ENCODE data around the gene SORBS1.
A peak's percentile ranks its signal among the peaks of the same experiment; 100 is the strongest.

SORBS1 gene

GRCh38 chr10:95502377-95502776 lies 58.8 kb downstream of the SORBS1 start:
- no CpG with 5 or more reads among the region's 1 CpG for WGBS (ENCODE audit: extremely low coverage, insufficient coverage, low lambda C conversion rate)
- Histone ChIP-seq H4K8ac (ENCODE audit: low read depth, low read length) (no peak overlapping the region), H3K4me3 (ENCODE audit: low read length) (no peak overlapping the region), H2BK120ac (ENCODE audit: low read depth, low read length) (no peak overlapping the region), H3K36me3 (ENCODE audit: control insufficient read depth, insufficient read depth, low read length) (no peaks in the 10 kb centered on the region), H3K79me1 (ENCODE audit: low read length) (peaks cover 5% of the 10 kb centered on the region), H3K79me2 (ENCODE audit: control insufficient read depth, insufficient read depth, low read length) (no peaks in the 10 kb centered on the region), H2BK15ac (replicated peaks; ENCODE audit: low read depth) (no peak overlapping the region), H3K27me3 (ENCODE audit: insufficient read depth, low read length, poor library complexity) (no peaks in the 10 kb centered on the region), H3K4me1 (ENCODE audit: control insufficient read depth, low read depth, low read length) (peaks cover 3% of the 10 kb centered on the region), H3K18ac (ENCODE audit: low read length) (no peak overlapping the region), H4K5ac (ENCODE audit: low read length) (no peak overlapping the region), H2AK5ac (ENCODE audit: low read length) (no peak overlapping the region), H3K27ac (ENCODE audit: low read depth, low read length) (no peak overlapping the region), H3K4ac (ENCODE audit: low read depth, low read length) (no peak overlapping the region), H3K56ac (ENCODE audit: low read length) (no peak overlapping the region), H2BK5ac (ENCODE audit: low read length) (no peak overlapping the region), H3K9ac (ENCODE audit: low read length) (no peak overlapping the region), H3K4me2 (ENCODE audit: low read length) (no peak overlapping the region), H3K23ac (ENCODE audit: low read length) (no peak overlapping the region)
- DNase-seq = no peak

- no CpG with 5 or more reads among the region's 10 CpGs for WGBS (ENCODE audit: extremely low coverage, insufficient coverage, low lambda C conversion rate)
- Histone ChIP-seq H3K23ac (ENCODE audit: low read length) (no peak overlapping the region), H3K79me2 (ENCODE audit: control insufficient read depth, insufficient read depth, low read length) (no peaks in the 10 kb centered on the region), H2BK5ac (ENCODE audit: low read length) (no peak overlapping the region), H3K4me1 (ENCODE audit: control insufficient read depth, low read depth, low read length) (peaks cover 6% of the 10 kb centered on the region), H3K4me2 (ENCODE audit: low read length) (no peak overlapping the region), H3K56ac (ENCODE audit: low read length) (peak overlapping the region; percentile 56), H3K18ac (ENCODE audit: low read length) (no peak overlapping the region), H3K27me3 (ENCODE audit: insufficient read depth, low read length, poor library complexity) (no peaks in the 10 kb centered on the region), H3K36me3 (ENCODE audit: control insufficient read depth, insufficient read depth, low read length) (no peaks in the 10 kb centered on the region), H4K5ac (ENCODE audit: low read length) (no peak overlapping the region), H3K79me1 (ENCODE audit: low read length) (peaks cover 3% of the 10 kb centered on the region), H3K4me3 (ENCODE audit: low read length) (no peak overlapping the region), H3K27ac (ENCODE audit: low read depth, low read length) (no peak overlapping the region), H3K9ac (ENCODE audit: low read length) (no peak overlapping the region), H2BK15ac (replicated peaks; ENCODE audit: low read depth) (no peak overlapping the region), H2AK5ac (ENCODE audit: low read length) (no peak overlapping the region), H3K4ac (ENCODE audit: low read depth, low read length) (no peak overlapping the region), H4K8ac (ENCODE audit: low read depth, low read length) (no peak overlapping the region), H2BK120ac (ENCODE audit: low read depth, low read length) (no peak overlapping the region)
- DNase-seq = no peak
Observed at GRCh38 chr10:95501203-95502094, 59.7 kb downstream of the SORBS1 start.

GRCh38 chr10:95500649-95501048 lies 60.5 kb downstream of the SORBS1 start:
- H3K79me1 ChIP-seq (ENCODE audit: low read length) = peaks cover 3% of the 10 kb centered on the region
- H3K56ac ChIP-seq (ENCODE audit: low read length) = no peak overlapping the region
- H3K27ac ChIP-seq (ENCODE audit: low read depth, low read length) = no peak overlapping the region

GRCh38 chr10:95500097-95500496 lies 61.1 kb downstream of the SORBS1 start:
- Histone ChIP-seq H4K8ac (ENCODE audit: low read depth, low read length) (no peak overlapping the region), H3K36me3 (ENCODE audit: control insufficient read depth, insufficient read depth, low read length) (no peaks in the 10 kb centered on the region), H3K79me1 (ENCODE audit: low read length) (peaks cover 3% of the 10 kb centered on the region), H2BK15ac (replicated peaks; ENCODE audit: low read depth) (no peak overlapping the region), H3K18ac (ENCODE audit: low read length) (no peak overlapping the region), H2BK5ac (ENCODE audit: low read length) (no peak overlapping the region), H4K5ac (ENCODE audit: low read length) (no peak overlapping the region), H2BK120ac (ENCODE audit: low read depth, low read length) (no peak overlapping the region), H3K4me3 (ENCODE audit: low read length) (no peak overlapping the region), H3K4me2 (ENCODE audit: low read length) (no peak overlapping the region), H2AK5ac (ENCODE audit: low read length) (no peak overlapping the region), H3K56ac (ENCODE audit: low read length) (no peak overlapping the region), H3K9ac (ENCODE audit: low read length) (no peak overlapping the region), H3K79me2 (ENCODE audit: control insufficient read depth, insufficient read depth, low read length) (no peaks in the 10 kb centered on the region), H3K4ac (ENCODE audit: low read depth, low read length) (no peak overlapping the region), H3K23ac (ENCODE audit: low read length) (no peak overlapping the region), H3K27ac (ENCODE audit: low read depth, low read length) (no peak overlapping the region), H3K4me1 (ENCODE audit: control insufficient read depth, low read depth, low read length) (peaks cover 6% of the 10 kb centered on the region), H3K27me3 (ENCODE audit: insufficient read depth, low read length, poor library complexity) (no peaks in the 10 kb centered on the region)
- no peak for DNase-seq
- no CpG with 5 or more reads among the region's 4 CpGs for WGBS (ENCODE audit: extremely low coverage, insufficient coverage, low lambda C conversion rate)

More at GRCh38 chr10:95500649-95501048, 60.5 kb downstream of the SORBS1 start:
- no peak overlapping the region for H3K4me3 ChIP-seq (ENCODE audit: low read length)
- no peak overlapping the region for H2AK5ac ChIP-seq (ENCODE audit: low read length)
- H3K4me2 ChIP-seq (ENCODE audit: low read length) = no peak overlapping the region
- no CpG with 5 or more reads among the region's 7 CpGs for WGBS (ENCODE audit: extremely low coverage, insufficient coverage, low lambda C conversion rate)
- H3K18ac ChIP-seq (ENCODE audit: low read length) = no peak overlapping the region
- no peak overlapping the region for H2BK15ac ChIP-seq (replicated peaks; ENCODE audit: low read depth)
- no peak overlapping the region for H3K23ac ChIP-seq (ENCODE audit: low read length)
- no peaks in the 10 kb centered on the region for H3K27me3 ChIP-seq (ENCODE audit: insufficient read depth, low read length, poor library complexity)
- H3K79me2 ChIP-seq (ENCODE audit: control insufficient read depth, insufficient read depth, low read length) = no peaks in the 10 kb centered on the region
- H3K9ac ChIP-seq (ENCODE audit: low read length) = no peak overlapping the region
- no peak overlapping the region for H3K4ac ChIP-seq (ENCODE audit: low read depth, low read length)
- no peak overlapping the region for H4K8ac ChIP-seq (ENCODE audit: low read depth, low read length)
- no peaks in the 10 kb centered on the region for H3K36me3 ChIP-seq (ENCODE audit: control insufficient read depth, insufficient read depth, low read length)
- H2BK5ac ChIP-seq (ENCODE audit: low read length) = no peak overlapping the region
- no peak for DNase-seq
- H2BK120ac ChIP-seq (ENCODE audit: low read depth, low read length) = no peak overlapping the region
- H3K4me1 ChIP-seq (ENCODE audit: control insufficient read depth, low read depth, low read length) = peaks cover 6% of the 10 kb centered on the region
- no peak overlapping the region for H4K5ac ChIP-seq (ENCODE audit: low read length)

GRCh38 chr10:95499482-95499989 lies 61.6 kb downstream of the SORBS1 start:
- Histone ChIP-seq H2AK5ac (ENCODE audit: low read length) (no peak overlapping the region), H3K4me2 (ENCODE audit: low read length) (no peak overlapping the region), H3K79me1 (ENCODE audit: low read length) (peaks cover 3% of the 10 kb centered on the region), H3K4ac (ENCODE audit: low read depth, low read length) (no peak overlapping the region), H3K4me3 (ENCODE audit: low read length) (no peak overlapping the region), H4K5ac (ENCODE audit: low read length) (no peak overlapping the region), H3K18ac (ENCODE audit: low read length) (no peak overlapping the region), H2BK120ac (ENCODE audit: low read depth, low read length) (no peak overlapping the region), H3K56ac (ENCODE audit: low read length) (no peak overlapping the region), H3K4me1 (ENCODE audit: control insufficient read depth, low read depth, low read length) (peaks cover 6% of the 10 kb centered on the region), H2BK15ac (replicated peaks; ENCODE audit: low read depth) (no peak overlapping the region), H3K23ac (ENCODE audit: low read length) (no peak overlapping the region), H3K36me3 (ENCODE audit: control insufficient read depth, insufficient read depth, low read length) (no peaks in the 10 kb centered on the region), H3K9ac (ENCODE audit: low read length) (no peak overlapping the region), H2BK5ac (ENCODE audit: low read length) (no peak overlapping the region), H4K8ac (ENCODE audit: low read depth, low read length) (no peak overlapping the region), H3K27ac (ENCODE audit: low read depth, low read length) (no peak overlapping the region), H3K79me2 (ENCODE audit: control insufficient read depth, insufficient read depth, low read length) (no peaks in the 10 kb centered on the region), H3K27me3 (ENCODE audit: insufficient read depth, low read length, poor library complexity) (no peaks in the 10 kb centered on the region)
- DNase-seq = no peak
- WGBS (ENCODE audit: extremely low coverage, insufficient coverage, low lambda C conversion rate) = no CpG with 5 or more reads among the region's 6 CpGs

Data from mesendoderm (in vitro differentiated cells).